Glomerular visceral epithelial cell (primary cell): ENCODE data around the gene HLA-F.

Experiments
- DNase-seq: peaks from one replicate; pipeline ENCODE4 v3.0.0-alpha.2; 2016; ENCODE audit errors: extremely low spot score

HLA-F gene

DNA sequence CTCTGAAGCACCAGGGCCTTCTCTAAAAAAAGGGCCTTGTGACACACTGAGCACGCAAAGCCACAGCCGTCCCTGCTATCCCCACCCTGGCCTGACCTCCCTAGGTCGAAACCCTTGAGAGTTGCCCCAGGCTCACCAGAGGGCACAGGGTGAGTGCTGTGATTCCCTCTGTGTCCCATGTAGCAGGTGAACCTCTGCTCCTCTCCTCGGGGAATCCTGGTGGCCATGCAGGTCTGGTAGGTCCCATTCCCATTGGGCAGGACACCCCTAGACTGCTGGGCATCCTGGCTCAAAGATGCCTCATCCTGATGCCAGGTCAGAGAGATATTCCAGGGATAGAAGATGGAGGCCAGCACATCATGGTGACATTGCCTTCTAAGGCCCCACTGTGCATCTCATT lies 20.9 kb downstream of the HLA-F start:
- no peak for DNase-seq

GRCh38 chr6:29744621-29745020 lies 21.4 kb downstream of the HLA-F start:
- no peak for DNase-seq

- DNase-seq: no peak
Measured at GRCh38 chr6:29745386-29745785, 22.2 kb downstream of the HLA-F start.

DNA sequence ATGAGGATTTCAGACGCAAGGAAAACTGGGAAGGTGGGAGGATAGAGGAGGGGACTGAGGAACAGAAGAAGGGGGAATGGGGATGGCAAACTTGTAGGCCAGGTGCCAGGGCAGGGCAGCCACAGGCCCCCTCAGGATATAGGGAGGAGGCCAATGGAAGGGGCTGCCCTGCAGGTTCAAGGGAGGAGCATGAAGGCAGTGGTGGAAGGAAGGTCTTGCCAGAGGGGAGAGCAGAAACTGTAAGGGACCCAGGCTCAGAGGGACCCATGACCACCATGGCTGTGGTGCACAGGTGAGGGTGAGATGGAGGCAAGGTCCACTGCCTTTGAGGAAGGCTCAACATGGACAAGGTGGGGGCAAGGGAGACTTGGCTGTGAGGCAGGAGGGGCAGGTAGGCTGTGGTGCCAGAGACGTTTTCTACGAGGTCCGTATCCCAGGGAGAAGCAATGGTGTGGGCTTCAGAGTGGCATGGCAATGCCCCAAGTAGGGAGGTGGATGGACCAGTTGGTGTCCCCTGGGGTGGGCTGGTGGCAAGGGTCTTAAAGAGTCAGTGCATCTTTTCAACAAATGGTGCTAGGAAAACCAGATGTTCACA lies 22.7 kb downstream of the HLA-F start:
- DNase-seq: no peak

GRCh38 chr6:29746846-29747687 lies 23.8 kb downstream of the HLA-F start:
- DNase-seq: no peak

GRCh38 chr6:29747688-29748250 lies 24.5 kb downstream of the HLA-F start:
- no peak for DNase-seq

DNA sequence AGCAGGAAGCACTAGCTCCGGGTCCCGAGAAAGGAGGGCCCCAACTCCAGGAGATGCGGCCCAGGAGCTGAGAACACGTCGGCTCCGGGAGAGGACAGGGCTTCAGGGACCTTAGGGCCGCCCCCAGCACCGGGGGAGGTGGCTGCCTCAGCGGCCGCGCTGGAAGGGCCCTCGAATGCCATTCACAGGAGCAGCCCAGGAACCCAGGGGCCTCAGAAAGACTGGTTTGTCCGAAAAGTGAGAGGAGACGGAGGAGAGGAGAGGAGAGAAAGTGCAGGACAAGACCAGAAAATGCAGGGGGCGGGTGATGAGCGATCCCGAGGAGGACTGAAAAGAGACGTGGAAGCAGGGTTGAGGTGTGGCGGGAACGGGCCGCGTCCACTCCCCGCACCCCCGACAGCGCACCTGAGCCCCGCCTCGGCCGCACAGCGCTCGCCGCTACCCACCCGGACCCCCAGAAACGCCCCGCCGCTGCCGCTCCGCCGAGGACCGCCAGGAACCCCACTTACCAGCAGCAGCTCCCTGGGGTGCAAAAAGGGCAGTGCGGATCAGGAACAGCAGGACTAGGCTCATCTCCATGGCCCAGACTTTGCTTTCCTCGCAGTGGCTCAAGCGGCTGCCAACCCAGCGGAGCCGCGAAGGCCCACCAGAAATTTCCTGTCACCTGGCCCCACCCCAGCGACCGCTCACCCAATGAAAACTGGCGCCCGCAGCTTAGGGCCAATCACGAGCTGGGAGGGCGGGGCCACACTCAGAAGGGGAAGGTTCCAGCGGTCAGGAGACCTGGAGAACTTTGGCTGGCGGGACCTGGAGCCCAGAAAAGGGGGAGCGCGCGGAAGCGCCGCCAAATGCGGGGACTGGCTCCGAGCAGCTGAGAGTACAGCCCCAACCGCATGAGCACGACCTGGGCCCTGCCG lies 25.4 kb downstream of the HLA-F start:
- DNase-seq: peak; percentile 92

- no peak for DNase-seq
Measured at GRCh38 chr6:29749308-29749662, 26.1 kb downstream of the HLA-F start.

GRCh38 chr6:29749668-29750067 lies 26.4 kb downstream of the HLA-F start:
- no peak for DNase-seq

DNA sequence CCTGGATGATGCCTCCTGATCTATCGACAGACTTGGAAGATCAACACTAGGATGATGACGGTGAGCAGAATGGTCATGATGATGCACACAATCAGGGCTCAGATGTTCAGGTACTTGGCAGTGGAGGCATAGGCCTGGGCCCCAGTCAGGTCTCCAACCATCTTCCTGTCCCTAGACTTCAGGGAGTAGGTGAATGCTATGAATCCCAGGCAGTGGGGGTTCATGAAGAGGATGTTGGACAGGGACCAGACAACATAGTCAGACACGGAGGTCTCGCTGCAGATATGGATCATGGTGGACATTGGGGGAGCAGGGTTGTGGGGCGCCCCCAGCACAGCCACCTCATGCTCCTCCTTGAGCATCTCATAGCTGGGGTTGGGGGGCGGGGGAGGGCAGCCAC lies 27.5 kb downstream of the HLA-F start:
- DNase-seq: no peak

DNA sequence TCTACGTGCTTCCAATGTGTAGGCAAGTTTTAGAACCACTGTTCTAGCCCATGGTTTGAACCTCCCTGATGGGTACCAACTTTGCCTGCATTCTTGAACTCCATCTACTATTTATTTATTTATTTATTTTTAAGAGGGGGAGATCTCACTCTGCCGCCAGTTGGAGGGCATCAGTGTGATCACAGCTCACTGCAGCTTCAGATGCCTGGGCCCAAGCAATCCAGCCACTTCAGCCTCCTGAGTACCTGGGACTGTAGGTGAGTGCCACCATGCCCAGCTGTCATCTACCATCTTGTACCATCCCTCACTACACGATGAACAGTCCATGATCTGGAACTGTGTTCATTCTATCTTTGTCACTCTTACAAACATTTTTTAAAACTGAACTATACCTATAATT lies 28.2 kb downstream of the HLA-F start:
- no peak for DNase-seq

DNA sequence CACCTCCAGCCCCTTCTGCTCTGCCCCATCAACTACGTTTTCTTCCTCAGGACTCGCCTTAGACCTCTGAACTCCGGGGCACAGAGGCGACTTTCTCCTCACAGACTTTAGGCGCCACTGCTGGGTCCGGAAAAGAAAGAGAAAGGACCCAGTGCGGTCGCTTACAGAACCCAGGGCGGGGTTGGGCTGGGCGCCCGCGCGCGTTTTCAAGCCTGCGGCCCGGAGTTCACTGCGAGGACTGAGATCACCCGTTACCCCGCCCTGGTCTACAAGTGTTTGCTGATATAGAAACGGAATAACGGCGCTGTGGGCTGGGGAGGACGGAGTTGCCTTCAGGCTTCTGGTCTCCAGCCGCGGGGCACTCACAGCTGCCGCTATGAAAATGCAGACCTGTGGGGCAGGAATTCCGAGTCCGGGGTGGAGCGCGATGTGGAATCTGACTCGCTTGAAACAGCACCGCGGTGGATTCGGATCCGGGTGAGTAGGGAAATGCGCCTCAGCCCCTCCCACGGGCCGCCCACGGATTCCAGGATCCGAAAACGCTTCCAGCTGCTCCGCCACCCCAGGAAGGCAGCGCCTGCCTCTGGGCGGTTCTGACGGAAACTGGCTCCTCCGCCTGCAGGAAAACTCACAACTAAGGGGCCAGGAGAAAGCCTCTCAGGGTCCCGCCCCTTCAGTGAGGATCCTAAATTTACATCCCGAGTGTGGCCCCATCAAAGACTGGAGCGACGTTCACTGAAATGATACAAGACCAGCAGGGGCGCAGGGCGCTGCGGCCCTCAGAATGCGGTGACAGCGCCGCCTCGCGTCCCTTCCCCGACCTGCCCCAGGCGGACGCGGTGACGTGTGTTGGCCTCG lies 29.4 kb downstream of the HLA-F start:
- peak; percentile 97 for DNase-seq

GRCh38 chr6:29753309-29753644 lies 30.0 kb downstream of the HLA-F start:
- no peak for DNase-seq

- DNase-seq: no peak
Measured at GRCh38 chr6:29755295-29755871, 32.1 kb downstream of the HLA-F start.

- DNase-seq: no peak
Measured at GRCh38 chr6:29757282-29757681, 34.0 kb downstream of the HLA-F start.

- DNase-seq: no peak
Measured at GRCh38 chr6:29757701-29758293, 34.6 kb downstream of the HLA-F start.

DNA sequence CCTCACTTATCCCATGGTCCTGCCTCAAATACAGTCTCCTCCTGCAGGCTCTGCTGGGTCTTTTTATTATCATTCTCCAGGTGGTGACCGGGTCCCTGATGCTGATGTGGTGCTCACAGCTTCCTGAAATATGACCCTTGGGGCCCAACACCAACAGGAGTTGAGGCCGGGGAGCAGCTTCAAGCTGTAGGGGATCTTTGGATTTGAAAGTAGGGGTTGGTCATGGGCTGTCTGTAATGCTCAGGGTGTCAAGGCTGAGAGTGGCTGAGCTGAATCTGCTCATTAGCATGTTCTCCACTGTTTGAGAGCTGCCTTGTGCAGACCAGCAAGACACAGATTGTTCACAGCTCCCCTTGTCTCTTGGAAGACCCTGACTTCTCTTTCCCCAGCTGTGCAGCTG lies 35.5 kb downstream of the HLA-F start:
- no peak for DNase-seq

GRCh38 chr6:29759457-29759856 lies 36.2 kb downstream of the HLA-F start:
- DNase-seq: no peak

GRCh38 chr6:29760328-29760727 lies 37.1 kb downstream of the HLA-F start:
- no peak for DNase-seq

- peak; percentile 61 for DNase-seq
Measured at GRCh38 chr6:29762051-29762450, 38.8 kb downstream of the HLA-F start.

DNA sequence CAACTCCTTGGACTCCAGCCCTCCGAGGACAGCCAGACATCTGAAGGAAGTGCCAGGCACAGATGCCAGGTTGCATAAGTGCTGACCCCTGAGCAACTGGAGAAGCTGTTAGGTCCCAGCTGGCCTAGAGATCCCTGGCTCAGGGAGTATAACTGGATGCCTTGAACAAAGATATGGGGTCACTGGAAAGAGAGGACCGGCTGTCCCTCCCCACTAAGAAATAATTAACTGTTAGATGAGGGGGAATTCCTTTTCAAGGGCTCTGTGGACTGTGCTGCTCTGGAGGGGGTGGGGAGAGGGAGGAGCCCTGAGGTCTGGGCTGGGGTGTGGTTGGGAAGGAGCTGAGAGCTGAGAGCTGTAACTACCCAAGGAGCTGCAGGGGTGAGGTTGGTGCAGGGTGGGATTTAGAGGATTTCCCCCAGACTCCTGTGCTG lies 39.6 kb downstream of the HLA-F start:
- DNase-seq: peak; percentile 89
